GOT3 (cell line): ENCODE results near the gene ATAD3A.

Experiments
- DNase-seq: peaks from one replicate; lab custom pipeline; 2025; ENCODE audit warnings: mixed read lengths; lab: John Stamatoyannopoulos, UW

ATAD3A gene

GRCh38 chr1:1539310-1540089 is 27.5 kb downstream of the ATAD3A start:
- no peak for DNase-seq

GRCh38 chr1:1540090-1540817 is 28.3 kb downstream of the ATAD3A start, which contains the start of gene TMEM240:
TMEM240 (minus strand) TSS chr1:1540624; CDS start chr1:1540346, 278 bp downstream.
- no peak for DNase-seq

- DNase-seq = no peak
Measured at GRCh38 chr1:1540818-1541628, 29.1 kb downstream of the ATAD3A start.

DNA sequence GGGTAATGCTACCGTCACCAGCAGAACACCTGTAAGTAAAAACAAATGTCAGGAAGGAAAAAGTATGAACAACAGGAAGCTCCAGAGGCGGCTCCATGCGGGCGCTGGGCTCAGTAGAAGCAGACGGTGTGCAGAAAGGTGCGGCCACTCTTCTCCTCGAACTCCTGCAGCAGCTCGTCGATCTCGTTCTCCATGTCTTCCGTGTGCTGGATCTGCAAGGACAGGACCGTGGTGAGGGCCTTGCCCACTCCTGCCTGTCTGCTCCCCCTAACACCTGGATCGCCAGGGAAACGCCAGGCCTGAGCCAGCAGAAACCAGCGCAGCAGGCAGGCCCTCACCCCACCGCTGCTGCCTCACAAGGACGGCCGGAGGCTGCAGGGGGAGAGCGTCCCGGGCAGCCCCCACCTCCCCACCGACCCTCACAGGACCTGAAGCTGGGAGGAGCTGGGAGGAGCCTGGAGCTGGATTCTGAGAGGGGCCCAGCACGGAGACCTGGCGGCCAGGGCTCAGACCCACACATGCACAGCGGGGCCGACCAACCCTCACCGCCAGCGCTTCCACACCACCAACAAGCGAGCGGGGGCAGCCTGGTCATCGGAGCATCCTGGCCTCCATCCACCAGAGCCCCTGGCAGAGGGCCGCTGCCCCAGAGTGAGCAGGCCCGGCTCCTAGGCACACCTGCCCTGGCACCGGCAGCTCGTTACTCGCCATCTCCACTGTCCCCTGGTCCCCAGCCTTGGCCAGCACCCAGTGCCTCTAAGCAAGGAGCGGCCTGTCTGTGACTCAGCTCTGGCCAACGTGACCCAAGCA is 30.2 kb downstream of the ATAD3A start:
- no peak for DNase-seq

GRCh38 chr1:1542766-1543705 is 31.1 kb downstream of the ATAD3A start:
- DNase-seq = no peak

GRCh38 chr1:1543706-1544099 is 31.7 kb downstream of the ATAD3A start:
- DNase-seq = no peak

GRCh38 chr1:1544544-1544943 is 32.6 kb downstream of the ATAD3A start:
- no peak for DNase-seq

- DNase-seq = no peak
Measured at GRCh38 chr1:1545946-1546737, 34.2 kb downstream of the ATAD3A start.

- no peak for DNase-seq
Measured at GRCh38 chr1:1547011-1547410, 35.0 kb downstream of the ATAD3A start.

DNA sequence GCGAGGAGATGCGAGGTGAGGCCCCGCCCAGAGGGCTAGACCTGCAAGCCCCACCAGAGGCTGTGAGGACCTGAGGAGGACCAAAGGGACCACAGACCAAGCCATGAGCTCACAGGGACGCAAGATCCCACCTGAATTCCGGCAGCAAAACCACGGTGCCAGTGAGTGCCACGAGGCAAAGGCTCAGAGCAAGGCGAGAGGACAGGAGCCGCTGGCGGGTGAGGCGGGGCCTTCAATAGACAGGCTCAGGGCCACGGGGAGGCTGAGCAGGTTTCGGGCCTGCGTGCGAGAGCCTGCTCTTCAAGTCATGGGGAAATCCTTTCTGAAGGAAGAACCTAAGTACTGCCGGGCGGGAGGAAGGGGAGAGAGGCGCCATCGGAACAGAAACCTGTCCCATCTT is 35.5 kb downstream of the ATAD3A start:
- DNase-seq = no peak

DNA sequence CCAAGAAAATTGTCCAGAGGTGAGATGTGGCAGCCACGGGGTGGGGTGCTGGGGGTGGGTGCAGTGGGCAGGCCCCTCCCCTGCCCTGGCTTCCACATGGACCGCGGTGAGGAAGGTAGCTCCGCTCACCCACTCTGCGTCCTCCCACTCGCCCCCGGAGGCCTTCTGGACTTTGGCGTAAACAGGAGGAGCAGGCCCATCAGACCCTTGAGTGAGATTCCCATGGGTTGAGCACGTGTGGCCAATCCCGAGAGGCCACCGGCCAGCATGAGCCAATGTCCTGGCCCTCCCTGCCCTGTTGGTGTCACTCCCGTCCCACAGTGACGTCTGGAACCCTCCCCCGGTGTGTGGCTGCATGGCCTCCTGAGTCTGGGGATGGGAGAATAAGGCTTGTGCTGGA is 36.6 kb downstream of the ATAD3A start:
- no peak for DNase-seq

DNA sequence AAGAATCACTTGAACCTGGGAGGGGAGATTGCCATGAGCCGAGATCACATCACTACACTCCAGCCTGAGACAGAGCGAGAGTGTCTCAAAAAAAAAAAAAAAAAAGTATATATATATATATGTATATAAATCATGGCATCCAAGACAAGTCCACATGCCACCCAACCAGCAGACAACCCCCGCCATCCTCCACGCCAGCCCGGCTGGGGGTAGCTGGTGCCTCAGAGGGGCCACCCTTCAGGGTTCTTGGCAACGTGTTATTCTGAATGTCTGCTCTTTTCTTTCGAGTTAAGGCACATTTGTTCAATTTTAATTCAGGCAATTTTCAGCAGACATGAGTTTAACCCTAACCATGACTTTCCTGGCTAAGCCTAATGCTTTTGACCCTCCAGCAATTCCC is 38.1 kb downstream of the ATAD3A start:
- DNase-seq = no peak

GRCh38 chr1:1550591-1551432 is 38.9 kb downstream of the ATAD3A start:
- no peak for DNase-seq

DNA sequence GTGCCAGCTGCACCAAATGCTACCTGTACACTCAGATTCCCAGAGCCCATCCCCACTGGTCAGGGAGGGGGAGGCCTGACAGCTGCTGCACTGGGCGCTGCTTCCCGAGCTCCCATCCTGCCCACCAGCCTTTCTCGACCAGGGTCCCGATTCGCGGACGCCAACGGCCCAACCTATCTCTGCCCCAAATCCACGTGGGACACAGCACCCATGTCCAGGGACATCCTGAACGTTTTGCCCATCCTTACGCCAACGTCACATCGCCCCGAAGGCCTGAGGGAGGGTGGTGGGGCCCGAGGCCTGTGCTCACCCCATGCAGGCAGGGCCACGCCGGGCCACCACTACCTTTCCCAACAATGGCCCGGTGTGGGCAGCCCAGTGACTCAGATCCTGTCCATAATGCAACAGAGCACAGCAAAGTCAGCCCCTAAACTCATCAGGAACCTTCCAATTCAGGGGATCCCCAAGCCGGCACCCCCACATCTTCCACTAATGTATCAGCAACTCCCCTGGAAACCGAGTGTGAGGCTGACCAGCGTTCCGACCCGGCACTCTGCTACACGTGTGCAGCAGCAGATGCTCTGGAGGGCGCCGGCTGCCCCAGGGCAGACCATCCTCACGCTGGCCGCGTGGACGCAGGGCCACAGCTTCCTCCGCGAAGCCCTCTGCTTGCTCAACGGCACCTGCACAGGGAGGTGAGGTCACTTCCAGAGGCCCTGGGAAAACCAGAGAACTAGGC is 39.7 kb downstream of the ATAD3A start:
- DNase-seq = no peak

GRCh38 chr1:1552263-1552639 is 40.3 kb downstream of the ATAD3A start:
- DNase-seq = no peak

- DNase-seq = no peak
Measured at GRCh38 chr1:1553821-1554494, 42.0 kb downstream of the ATAD3A start.

DNA sequence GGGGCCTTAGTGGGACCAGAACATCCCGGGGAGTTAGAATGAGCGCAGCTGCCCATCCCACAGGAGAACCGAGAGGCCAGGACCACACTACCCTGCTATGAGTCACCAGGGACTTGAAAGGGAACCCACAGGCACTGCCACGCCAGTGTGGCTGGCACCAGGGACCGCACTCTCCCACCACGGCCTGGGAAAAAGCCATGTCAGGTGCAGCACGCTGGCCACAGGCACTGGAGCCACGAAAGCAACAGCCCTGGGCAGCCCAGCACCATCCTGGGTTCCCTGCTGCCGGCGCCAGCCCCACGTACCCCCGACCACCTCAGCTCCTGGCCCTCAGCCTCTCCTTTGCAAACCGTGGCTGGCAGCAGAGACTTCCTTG is 42.6 kb downstream of the ATAD3A start:
- DNase-seq = no peak
